Ectodermal cell (in vitro differentiated cells): ENCODE results near the gene UVRAG.

Source experiments
- H3K27ac ChIP-seq: 2 replicates; pipeline ENCODE4 v1.7.0; 2013; ENCODE audit warnings: mild to moderate bottlenecking, low read depth, low read length; ENCODE audit not compliant: insufficient read depth, poor library complexity, severe bottlenecking
- H3K27me3 ChIP-seq: 2 replicates; pipeline ENCODE4 v1.7.0; 2013; ENCODE audit warnings: mild to moderate bottlenecking, low read length; ENCODE audit not compliant: insufficient read depth, control insufficient read depth, poor library complexity, severe bottlenecking
- H3K36me3 ChIP-seq: one replicate; pipeline ENCODE4 v1.7.0; 2013; ENCODE audit warnings: low read length; ENCODE audit not compliant: control insufficient read depth, insufficient read depth
- H3K4me1 ChIP-seq: one replicate; pipeline ENCODE4 v1.7.0; 2013; ENCODE audit warnings: low read length; ENCODE audit not compliant: control insufficient read depth, insufficient read depth
- H3K4me3 ChIP-seq: 2 replicates; pipeline ENCODE4 v1.7.0; 2013; ENCODE audit warnings: low read depth, low read length, control low read depth; ENCODE audit not compliant: insufficient read depth
- H3K9me3 ChIP-seq: 2 replicates; pipeline ENCODE4 v1.7.0; 2013; ENCODE audit warnings: mild to moderate bottlenecking, low read length, moderate library complexity; ENCODE audit not compliant: control insufficient read depth
- WGBS, 2 experiments: methylation state at CpG; one replicate each; pipeline ENCODE4 v1.1.7; 2013; ENCODE audit warnings: missing lambda C conversion rate in 2 of 2; 5-methylcytosine and 5-hydroxymethylcytosine counted together

The UVRAG gene

DNA sequence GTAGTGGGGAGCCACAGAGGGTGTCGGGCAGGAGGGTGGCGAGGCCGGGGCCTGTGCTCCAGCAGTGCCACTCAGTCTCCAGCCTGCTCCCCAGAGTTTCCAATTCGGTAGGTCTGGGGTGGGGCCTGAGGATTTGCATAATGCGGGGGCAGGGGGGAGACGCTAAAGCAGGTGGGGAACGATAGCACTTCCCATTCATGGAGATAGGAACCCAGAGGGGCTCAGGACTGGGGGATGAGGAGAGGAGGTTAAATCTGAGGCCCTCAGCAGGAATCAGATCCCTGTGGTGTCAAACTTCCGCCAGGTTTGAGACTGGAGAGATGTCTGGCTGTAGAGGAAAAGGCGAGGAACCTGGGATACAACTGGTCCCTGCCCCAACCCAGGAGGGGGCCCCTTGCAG, 361.5 kb downstream of the UVRAG start:
- 50 to 55% methylated on average over 9 of the region's 9 CpGs for WGBS, 2 experiments
- Histone ChIP-seq H3K4me3 (no peak overlapping the region), H3K27me3 (no peaks in the 10 kb centered on the region), H3K36me3 (no peaks in the 10 kb centered on the region), H3K4me1 (peaks cover 5% of the 10 kb centered on the region), H3K27ac (no peak overlapping the region), H3K9me3 (no peaks in the 10 kb centered on the region)

DNA sequence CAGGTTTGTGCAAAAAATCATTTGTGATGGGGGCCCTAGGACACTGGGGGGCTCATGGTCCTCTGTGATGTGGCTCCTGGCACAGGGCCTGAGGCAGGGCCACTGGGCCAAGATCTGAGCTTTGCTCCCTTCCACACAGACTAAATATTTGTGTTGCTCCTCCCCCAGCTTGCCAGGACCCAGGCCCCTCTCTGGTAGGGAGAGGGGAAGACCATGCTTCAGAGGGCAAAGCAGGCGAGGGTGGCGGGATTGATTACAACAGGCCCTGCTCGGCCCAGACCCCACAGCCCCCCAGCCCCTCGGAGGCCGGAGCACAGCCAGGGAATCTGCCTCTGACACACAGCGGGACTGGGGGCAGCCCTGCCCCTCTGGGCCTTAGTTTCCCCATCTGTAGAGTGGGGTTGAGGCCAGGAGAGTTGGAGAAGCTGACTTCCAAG, 362.3 kb downstream of the UVRAG start:
- no peaks in the 10 kb centered on the region for H3K9me3 ChIP-seq
- 92 to 94% methylated on average over 6 of the region's 6 CpGs for WGBS, 2 experiments
- H3K4me3 ChIP-seq = no peak overlapping the region
- peaks cover 5% of the 10 kb centered on the region for H3K4me1 ChIP-seq
- no peaks in the 10 kb centered on the region for H3K27me3 ChIP-seq
- no peak overlapping the region for H3K27ac ChIP-seq
- no peaks in the 10 kb centered on the region for H3K36me3 ChIP-seq

DNA sequence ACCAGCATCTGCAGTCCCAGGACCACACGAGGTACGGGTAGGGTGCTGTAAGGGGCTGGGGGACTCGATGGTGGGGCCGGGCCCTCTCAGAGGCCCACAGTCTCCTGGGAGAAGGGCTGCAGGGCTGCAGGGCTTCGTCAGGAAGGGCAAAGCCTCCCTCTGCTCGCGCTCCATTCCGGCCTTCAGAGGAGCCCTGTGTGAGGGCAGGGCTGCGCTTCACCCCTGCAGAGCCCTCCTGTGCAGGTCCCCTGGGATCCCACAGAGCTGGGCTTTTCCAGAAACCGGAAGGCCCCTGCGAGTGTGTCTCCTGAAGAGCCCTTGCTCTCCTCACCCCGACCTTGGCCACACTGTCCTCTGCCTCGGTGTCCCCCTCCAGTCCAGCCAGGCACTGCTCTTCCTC, 364.1 kb downstream of the UVRAG start:
- Histone ChIP-seq H3K27me3 (no peaks in the 10 kb centered on the region), H3K4me3 (no peak overlapping the region), H3K4me1 (peaks cover 8% of the 10 kb centered on the region), H3K27ac (no peak overlapping the region), H3K9me3 (no peaks in the 10 kb centered on the region), H3K36me3 (no peaks in the 10 kb centered on the region)
- WGBS, 2 experiments = 91 to 94% methylated on average over 13 of the region's 13 CpGs

DNA sequence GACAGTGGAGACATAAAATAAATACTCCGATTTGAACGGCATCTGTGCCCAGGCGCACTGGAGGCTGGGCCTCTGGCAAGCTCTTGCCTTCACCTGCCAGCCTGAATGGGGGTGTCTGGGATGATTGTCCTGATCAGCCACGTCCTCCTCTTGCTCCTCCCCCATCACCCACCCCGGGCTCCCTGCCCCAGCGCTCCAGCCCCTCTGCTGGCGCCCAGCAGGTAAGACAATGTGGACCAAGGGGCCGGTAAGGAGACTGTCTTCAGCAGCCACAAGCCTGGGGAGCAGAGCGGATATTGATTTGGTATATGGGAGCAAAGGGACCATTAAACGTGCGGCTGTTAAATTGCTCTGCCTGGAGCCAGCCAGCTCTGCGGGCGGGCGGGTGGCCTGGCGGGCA, 366.4 kb downstream of the UVRAG start:
- H3K27ac ChIP-seq = no peak overlapping the region
- 84 to 86% methylated on average over 14 to 15 of the region's 15 CpGs for WGBS, 2 experiments

DNA sequence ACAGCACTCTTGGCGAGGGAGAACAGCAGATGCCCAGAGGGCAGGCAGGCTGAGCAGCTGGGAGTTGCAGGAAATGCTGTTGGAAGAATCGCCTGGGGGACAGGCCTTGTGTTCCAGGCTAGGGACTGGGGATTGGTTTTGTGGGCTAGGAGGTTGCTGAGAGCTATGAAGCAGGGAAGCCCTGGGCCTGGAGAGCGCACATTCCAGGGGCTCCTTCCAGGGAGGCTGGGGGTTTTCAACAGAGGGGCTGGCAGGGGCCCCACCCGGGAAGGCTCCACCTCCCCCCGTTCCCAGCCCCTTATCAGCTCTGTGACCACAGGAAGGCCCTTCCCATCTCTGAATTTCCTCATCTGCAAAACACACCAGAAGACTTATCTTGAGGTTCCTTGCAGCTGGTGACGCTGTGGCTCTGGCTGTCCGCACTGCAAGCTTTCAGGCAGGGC, 369.6 kb downstream of the UVRAG start:
- Histone ChIP-seq H3K36me3 (no peaks in the 10 kb centered on the region), H3K27ac (no peak overlapping the region), H3K27me3 (no peaks in the 10 kb centered on the region), H3K9me3 (no peaks in the 10 kb centered on the region), H3K4me3 (no peak overlapping the region), H3K4me1 (peaks cover 2% of the 10 kb centered on the region)
- 61 to 65% methylated on average over 6 to 7 of the region's 7 CpGs for WGBS, 2 experiments

More for the DNA sequence above, 366.4 kb downstream of the UVRAG start:
- Histone ChIP-seq H3K4me1 (peaks cover 5% of the 10 kb centered on the region), H3K36me3 (no peaks in the 10 kb centered on the region), H3K4me3 (no peak overlapping the region), H3K27me3 (no peaks in the 10 kb centered on the region), H3K9me3 (no peaks in the 10 kb centered on the region)

DNA sequence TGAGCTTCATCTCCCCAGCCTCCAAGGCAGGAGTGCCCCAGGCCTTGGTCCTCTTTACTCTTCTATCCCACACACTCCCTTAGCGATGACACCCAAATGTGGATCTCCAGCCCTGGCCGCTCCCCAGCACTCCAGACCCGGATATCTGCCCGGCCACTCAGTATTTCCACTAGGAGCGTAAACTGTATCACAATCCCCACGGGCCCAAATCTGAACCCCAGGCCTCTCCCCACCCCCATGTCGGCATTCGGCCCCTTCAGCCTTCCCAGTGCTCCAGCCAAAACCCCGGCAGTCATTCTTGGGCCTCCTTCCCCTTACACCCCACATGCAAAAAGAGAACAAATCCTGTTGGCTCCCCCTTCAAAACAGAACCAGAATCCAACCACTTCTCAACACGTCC, 370.5 kb downstream of the UVRAG start:
- WGBS, 2 experiments = 92 to 93% methylated on average over 10 of the region's 10 CpGs
- H3K4me1 ChIP-seq = peaks cover 2% of the 10 kb centered on the region
- H3K27me3 ChIP-seq = no peaks in the 10 kb centered on the region
- no peaks in the 10 kb centered on the region for H3K36me3 ChIP-seq
- H3K9me3 ChIP-seq = no peaks in the 10 kb centered on the region
- H3K4me3 ChIP-seq = no peak overlapping the region
- H3K27ac ChIP-seq = no peak overlapping the region

DNA sequence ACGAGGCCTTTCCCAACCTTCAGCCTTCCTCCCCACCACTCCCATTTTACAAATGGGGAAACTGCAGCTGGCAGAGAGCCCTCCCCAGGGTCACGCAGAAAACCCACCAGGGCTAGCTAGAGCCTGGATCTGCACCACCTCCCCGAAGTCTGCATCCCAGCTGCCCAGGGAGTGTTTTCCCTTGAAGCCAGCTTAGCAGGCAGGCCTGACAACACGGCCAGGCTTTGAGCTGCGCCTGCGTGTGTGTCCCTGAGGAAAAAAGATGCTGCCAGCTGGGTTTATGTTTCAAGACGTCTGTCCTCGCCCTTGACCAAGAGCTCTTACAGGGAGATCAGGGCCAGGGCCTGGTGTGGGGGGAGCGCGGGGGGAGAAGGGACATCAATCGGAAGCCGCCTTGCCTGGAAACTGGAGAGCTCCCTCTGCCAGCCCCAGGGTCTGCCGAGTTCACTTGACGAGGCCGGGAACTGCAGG, 371.0 kb downstream of the UVRAG start:
- Histone ChIP-seq H3K9me3 (no peaks in the 10 kb centered on the region), H3K27me3 (no peaks in the 10 kb centered on the region), H3K4me1 (peaks cover 2% of the 10 kb centered on the region), H3K4me3 (no peak overlapping the region), H3K27ac (no peak overlapping the region), H3K36me3 (no peaks in the 10 kb centered on the region)
- WGBS, 2 experiments = 70 to 76% methylated on average over 15 of the region's 15 CpGs

DNA sequence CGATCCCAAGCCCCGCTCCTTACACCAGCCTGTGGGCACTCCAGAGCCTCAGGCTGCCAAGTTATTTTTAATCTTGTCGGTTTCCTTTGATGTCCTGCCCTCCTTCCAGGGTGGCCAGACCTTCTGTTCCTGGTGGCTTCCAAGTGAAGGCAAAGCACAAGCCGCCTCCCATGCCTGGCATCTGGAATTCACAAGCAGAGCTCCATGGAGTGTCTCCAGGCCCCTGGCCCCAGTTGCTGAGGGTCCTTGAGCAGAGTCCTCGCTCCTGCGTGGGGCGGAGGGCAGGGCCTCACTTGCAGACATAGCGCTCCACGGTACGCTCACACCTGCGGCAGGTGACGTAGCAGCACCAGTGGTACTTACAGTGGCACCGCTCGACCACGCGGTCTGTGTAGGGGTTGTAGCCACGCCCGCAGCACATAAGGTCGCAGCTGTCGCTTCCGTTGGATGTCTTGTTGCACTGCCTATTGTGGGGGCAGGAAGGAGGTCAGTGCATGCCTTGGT, 371.8 kb downstream of the UVRAG start:
- no peak overlapping the region for H3K27ac ChIP-seq
- WGBS, 2 experiments = 94 to 95% methylated on average over 21 of the region's 21 CpGs
- H3K9me3 ChIP-seq = no peaks in the 10 kb centered on the region
- peaks cover 2% of the 10 kb centered on the region for H3K4me1 ChIP-seq
- H3K27me3 ChIP-seq = no peaks in the 10 kb centered on the region
- H3K4me3 ChIP-seq = no peak overlapping the region
- H3K36me3 ChIP-seq = no peaks in the 10 kb centered on the region

DNA sequence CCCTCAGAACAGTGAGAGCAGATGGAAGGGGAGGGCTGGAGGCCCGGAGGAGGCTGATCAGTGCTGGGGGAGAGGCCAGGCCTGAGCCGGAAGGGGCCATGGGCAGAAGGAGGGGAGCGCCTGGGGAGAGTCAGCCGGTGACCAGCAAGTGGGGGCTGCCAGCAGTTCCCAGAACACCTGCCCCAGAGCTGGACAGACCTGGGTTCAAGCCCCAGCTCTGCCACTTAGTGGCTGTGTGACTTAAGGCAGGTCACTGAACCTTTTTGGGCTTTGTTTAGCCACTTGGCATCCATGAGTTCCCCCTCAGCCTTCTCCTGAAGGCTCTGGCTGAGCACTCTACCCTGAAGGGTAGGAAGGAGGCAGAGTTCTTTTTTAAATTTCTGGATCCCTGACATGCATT, 373.9 kb downstream of the UVRAG start:
- H3K9me3 ChIP-seq = no peaks in the 10 kb centered on the region
- H3K4me1 ChIP-seq = no peaks in the 10 kb centered on the region
- H3K27me3 ChIP-seq = no peaks in the 10 kb centered on the region
- no peak overlapping the region for H3K27ac ChIP-seq
- H3K36me3 ChIP-seq = no peaks in the 10 kb centered on the region
- WGBS, 2 experiments = 91 to 93% methylated on average over 4 of the region's 4 CpGs
- no peak overlapping the region for H3K4me3 ChIP-seq

DNA sequence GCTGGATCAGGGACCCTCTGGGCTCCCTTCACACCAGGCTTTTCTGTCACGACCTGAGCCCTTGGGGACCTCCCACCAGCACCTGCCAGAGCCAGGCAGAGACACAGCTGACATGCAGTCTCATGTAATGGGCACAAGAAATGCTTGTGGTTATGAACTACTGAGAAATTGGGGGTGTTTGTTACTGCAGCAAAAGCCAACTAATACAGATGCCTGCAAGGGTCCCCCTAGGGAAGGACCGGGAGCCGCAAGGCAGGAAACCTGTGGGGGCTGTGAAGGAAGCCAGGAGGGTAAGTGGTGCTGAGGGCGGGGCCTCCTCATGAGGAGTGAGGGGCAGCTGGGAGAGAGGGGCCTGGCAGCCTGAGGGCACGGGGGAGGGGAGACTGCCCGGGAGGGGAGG, 374.7 kb downstream of the UVRAG start:
- Histone ChIP-seq H3K27ac (no peak overlapping the region), H3K9me3 (no peaks in the 10 kb centered on the region), H3K27me3 (no peaks in the 10 kb centered on the region), H3K36me3 (no peaks in the 10 kb centered on the region), H3K4me3 (no peak overlapping the region), H3K4me1 (no peaks in the 10 kb centered on the region)
- WGBS, 2 experiments = 60 to 66% methylated on average over 6 of the region's 6 CpGs

DNA sequence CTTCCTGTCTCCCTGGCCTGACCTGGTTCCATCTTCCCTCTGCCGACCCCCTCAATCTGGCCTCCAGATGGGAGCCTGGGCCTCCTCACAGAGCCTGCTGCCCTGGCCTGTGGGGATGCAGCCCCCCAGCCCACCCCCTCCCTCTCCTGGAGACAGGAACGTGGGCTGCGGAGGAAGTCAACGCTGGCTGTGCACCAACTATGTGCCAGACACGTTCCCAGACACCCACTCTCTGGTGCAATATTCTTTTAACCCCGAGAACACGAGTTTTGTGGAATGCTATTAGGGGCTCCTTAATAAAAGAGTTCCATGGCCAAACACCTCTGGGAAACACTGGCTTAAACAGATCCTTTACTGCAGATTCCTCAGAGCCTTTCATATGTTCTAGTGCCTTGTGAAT, 375.4 kb downstream of the UVRAG start:
- Histone ChIP-seq H3K27me3 (no peaks in the 10 kb centered on the region), H3K27ac (no peak overlapping the region), H3K4me3 (no peak overlapping the region), H3K4me1 (no peaks in the 10 kb centered on the region), H3K9me3 (no peaks in the 10 kb centered on the region), H3K36me3 (no peaks in the 10 kb centered on the region)
- WGBS, 2 experiments = 79 to 83% methylated on average over 7 of the region's 7 CpGs
